NCI-H1436 (cell line): ENCODE results near the gene PACSIN3.

Experiments used
- DNase-seq: peaks from one replicate; lab custom pipeline; 2025; lab: John Stamatoyannopoulos, UW

PACSIN3 gene

DNA sequence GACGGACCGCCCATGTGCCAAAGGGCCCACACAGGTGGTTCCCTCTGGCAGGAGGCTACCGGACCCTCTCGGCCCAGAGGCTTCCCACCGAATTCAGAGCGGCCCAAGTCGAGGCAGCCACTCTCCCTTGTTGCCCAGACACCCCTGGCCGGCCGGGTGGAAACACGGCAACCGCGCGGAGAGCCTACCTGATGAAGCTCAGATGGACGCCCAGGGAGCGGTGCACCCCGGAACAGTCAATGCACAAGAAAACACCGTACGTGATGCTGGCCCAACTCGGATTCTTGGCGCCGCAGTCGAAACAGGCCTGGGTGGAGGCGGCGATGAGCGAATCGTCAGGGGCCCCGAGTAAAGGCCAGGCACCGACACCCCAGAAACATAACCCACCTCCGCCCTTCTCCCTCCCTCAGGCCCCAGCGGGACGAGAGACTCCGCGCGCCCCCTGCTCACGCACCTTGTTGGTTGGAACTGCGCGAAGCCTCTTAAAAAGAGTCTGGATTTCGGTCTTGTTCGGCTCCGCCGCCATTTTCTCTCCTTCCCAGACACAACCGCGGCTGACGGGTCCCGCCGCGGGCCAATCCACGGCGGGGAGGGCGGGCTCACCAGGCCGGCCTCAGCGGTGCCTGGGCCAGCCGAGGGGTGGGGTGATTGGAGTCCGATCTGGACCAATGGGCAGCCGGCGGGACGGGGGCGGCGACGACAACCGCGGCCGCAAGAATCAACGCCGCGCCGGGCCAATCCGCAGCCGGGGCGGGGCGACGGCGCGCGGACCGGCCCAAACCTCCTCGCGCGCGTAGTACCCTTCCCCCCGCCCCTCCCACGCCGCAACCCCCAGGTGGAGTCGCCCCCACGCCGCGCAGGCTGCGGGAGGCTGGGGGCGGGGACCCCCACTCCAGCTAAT, 9.7 kb downstream of the PACSIN3 start, which contains the start of gene ARFGAP2:
Gene ARFGAP2 (minus strand): TSS at position 552 of the 901 bp plus-strand sequence. CDS start 26 bp downstream, at position 526.
- peak; percentile 95 for DNase-seq

DNA sequence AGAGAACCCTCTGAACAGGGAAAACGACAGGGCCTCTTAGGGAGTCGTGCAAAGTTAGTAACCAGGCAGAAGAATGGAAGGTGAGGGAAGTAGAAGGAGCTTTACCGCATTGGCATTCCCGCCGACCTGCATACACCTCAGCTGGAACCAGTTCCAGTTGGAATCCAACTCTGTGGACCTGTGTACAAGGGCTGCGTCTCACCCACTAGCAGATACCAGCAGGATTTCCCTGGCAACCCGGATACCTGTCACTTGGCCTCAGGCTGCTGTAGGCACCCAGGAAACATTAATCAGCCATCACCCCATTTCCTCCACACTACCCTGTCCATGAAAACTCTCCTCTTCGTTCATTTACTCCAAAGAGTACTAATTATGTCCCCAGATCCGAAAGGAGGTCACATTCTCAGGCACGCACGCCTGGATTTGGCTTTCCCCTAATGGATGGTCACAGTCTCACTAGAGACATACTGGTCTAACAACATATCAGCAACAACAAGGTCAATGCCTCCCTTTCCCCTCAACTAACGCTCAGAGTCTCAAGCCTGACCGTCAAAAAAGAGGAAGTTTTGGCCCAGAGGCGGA, 10.4 kb downstream of the PACSIN3 start:
- DNase-seq: no peak

DNA sequence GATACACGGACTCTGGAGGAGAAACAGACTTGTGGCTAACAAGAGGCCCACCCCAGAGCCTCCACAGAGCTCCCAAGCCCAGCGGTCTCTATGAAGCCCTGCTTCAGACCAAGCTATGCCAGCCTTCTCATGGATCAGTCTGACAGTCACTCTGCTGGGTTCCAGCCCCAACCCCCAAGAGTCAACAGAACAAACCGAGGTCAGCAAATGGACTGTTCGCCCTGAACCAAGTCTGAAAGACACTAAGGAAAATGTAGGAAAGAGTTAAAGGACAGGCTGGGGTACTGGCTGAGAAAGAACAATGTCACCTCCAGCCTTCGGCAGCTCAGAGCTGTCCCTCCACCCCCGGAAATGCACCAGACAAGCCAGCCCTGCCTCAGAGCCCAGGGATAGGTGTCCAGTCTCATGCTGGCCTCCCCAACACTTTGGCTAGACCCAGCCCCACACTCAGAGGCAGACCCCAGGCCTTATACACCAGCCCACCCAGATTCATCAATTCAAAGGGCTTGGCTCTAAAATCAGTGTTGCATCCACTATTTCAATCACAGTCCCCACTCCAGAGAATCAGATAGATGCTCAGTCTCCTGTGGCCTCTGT, 13.4 kb downstream of the PACSIN3 start:
- DNase-seq: no peak

DNA sequence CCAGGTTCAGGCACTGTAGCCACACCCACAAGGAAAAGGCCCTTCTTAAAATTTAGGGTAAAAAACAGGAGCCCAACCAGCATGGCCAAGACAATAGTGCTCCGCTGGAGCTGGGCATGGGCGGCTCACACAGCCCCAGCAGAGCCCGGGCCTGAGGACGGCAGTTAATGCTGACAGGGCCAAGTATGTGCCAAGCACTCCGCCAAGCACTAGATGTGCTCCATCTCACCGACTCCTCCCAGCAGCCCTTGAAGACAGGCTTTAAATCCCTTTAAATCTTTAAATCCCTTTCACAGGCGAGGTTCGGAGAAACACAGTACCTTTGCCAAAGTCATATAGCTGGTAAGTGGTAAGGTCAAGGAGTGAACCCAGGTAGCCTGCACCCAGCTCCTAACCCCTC, 14.4 kb downstream of the PACSIN3 start:
- DNase-seq: no peak

DNA sequence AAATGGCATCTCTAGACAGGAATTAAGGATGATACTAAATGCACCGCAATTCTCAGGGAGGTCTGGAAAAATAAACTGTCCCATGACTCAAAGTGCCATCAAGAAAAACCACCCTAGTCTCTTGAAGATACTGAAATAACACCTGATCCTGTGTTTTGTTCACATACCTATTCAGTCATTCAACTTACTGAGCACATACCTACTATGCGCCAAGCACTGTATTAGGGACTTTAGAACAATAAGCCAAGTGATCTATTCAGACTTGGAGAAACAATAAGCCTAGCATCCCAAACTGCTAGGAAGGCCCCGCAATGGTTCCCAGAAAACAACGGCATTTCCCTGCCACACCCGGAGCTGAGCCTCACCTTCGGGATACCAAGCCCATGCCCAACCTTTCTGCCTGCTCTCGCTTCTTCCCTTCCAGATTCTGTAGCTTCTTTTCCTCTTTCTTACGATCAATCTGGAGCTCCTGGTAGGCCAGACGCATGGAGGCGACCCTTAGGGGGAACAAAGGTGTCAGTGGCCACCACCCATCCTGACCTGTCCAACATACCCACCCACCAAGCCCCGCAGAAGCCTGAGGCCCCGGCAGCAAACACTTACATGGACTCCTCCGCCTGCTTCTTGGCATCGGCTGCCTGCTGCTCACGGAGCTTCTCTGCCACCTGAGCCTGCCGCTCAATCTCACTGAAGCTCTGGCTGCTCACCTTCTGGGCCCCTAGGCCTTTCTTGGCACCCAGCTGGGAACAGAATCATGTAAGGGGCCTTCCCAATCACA, 15.0 kb downstream of the PACSIN3 start:
- no peak for DNase-seq

DNA sequence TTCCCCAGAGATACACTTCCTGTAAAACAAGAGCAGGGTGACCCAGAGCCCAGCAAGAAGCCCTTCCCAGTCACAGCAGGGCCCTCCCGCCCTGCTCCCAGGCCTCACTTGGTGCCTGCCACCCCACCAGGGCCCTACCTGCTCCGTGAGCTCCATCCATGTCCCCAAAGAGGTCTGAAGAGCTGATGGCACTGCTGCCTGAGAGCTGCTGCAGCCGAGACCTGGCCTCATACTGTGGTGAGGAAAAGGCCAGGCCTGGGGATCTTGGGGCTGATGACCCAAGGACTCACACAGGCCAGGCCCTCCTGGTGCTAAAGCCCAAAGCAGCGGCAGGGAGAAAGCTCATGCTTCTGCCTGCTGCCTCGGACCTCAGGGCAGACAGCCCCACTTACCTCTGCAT, 19.9 kb downstream of the PACSIN3 start:
- DNase-seq: no peak

DNA sequence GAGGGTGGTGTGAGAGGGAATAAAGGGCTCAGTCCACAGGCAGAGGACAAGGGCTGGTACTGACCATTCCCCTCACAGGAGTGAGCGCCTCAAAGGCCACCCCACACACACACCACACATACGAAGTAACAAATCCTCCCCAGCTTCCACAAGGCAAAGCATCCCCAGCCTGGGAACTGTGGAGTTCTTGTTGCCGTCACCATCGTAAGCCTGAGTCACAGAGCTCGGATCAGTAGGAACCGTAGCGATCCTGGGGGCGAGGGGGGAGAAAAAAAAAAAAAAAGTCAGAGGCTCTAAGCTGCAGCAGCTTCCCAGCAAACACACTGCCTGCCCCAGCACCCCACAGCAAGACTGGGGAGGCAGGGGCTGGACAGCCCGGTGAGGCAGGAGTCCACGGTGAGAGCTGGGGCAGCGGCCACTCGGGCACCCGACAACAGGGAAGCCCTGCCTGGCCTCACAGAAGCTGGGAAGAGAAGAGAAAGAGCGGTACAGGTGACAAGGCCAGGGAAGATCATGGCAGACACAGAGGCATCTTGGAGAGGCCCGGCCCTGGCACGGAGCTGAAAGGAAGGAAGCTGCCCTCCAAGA, 20.9 kb downstream of the PACSIN3 start:
- no peak for DNase-seq

DNA sequence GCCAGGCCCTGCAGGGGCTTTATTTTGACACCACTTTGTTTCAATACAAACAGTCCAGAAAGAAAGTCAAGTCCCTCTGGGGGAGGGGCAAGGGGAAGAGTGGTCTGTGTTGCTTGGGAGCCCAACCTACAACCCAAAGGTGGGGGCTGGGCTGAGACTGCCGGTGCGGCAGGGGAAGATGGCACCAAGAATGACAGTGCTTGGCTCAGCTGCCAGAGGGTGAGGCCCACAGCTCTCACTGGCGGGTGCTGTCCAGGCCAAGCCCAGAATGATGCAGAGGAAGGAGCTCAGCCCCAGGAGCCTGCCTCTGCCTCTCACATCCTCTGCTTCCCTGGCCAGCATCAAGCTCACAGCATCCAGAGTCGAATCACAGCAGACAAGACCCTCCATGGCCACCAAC, 21.9 kb downstream of the PACSIN3 start:
- DNase-seq: no peak

DNA sequence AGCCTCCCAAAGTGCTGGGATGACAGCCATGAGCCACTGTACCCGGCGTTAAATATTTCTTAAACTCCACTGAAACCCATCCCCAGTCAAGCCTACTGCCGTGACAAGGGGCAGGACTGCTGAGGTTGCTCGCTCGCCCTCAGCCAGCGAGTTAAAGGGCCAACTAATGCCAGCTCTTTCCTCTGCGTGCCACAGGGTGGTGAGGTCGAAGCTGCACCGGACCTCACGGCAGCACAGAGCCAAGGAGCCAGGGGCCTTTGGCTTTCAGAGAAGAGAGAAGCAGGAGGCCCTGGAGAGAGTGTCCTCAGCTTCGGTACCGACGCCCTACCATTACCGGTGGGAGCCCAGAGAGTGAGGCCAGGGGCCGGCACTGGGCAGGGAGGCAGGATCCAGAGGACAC, 22.3 kb downstream of the PACSIN3 start:
- DNase-seq: no peak

DNA sequence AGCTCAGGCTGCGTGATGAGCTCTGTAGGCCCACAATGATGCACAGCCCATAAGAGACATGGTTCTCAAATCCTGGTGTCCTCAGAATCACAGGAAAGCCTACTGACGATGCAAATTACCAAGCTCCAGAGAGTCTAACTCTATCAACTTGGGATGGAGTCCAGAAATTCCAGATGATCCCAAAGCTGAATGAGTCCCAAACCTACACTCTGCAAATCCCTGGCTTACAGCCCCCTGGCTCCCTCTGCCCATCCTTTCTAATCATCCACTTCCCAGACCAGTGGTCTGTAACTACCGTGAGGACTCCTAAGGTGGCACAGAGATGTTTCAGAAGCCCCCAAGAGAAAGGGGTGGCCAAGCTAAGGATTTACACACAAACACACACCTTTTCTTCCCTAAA, 23.0 kb downstream of the PACSIN3 start:
- DNase-seq: no peak

DNA sequence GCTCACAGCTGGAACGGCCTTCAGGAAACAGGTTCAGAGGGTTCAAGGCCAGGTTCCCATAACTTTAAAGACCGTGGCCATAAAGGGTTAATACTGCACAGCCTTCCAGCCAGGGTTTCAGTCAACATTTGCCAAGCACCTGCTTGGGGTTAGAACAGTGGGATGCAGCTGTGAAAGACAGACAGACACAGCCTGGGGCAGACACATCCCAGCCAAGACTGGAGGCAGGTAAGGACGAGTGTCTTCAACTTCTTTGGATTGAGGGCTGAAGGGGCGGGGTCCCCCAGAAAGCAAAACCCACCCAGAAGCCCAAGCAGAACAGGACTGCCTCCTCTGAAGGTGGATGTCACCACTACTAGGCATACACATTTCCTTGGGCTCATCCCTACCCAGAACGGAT, 23.8 kb downstream of the PACSIN3 start:
- no peak for DNase-seq

DNA sequence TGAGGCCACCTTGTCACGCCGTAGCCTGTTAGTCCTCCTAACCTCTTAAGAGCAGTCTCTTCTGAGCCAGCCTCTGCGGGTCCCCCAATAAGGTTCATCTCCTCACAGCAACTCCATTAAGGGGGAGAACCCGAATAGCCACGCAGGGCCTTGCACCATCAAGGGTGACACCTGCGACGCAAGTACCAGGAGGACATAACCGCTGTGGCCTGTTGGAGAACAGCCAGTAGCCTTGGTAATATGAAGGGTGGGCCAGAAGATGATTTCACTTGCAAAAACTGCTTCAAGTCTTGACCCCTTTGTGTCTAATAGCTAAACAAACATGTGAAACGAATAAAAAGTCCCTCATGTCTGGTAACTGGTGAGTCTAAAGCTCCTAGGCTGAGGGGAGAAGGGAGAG, 24.3 kb downstream of the PACSIN3 start:
- DNase-seq: no peak

DNA sequence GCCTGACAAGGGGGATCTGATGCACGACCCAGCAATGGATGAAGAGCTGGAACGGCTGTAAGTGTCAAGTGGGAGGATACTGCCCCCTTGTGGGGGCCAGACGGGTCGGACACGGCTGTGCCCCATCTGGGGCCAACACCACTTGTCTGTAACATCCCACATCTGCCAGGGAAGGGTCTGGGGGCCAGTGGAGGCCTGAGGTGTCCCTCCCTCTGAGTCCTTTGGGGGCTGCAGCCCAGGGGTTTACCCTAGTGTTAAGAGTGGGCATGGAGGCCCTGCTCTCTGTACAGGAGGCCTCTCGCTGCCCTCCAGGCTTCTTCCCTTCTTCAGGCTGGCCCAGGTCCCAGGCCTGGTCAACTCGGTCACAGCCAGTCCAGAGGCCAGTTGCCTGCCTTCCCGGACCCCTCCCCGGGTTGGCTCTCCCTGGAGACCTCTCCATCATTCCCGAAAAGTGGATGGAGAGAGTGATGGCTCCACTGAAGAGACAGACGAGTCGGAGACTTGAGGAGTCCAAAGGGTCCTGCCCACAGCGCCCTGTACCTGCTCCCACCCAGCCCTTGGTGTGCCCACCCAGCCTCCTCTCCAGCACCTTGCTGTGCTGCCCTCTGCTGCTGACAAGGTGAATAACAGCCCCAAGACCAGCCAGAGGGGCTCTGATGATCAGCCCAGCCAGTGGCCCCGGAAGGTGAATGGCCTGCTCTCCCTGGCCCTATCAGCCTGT, 24.9 kb downstream of the PACSIN3 start:
- DNase-seq: peak; percentile 34

DNA sequence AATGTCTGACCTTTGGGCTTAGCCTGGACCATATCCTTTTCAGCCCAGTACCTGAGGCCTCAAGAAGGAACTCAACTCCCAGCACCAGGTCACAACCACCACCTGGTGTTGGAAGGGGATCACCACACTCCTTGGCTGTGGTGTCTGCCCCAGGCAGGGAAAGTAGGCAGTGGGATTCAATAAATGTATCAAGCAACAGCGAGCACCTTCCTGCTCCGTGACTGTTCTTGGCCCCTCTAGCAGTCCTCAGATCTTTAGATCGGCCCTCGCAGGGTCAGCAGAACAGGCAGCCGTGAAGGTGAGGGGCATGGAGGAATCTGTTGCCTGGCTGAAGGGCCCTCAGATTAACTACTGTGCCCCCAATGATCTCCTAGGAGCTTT, 25.5 kb downstream of the PACSIN3 start:
- DNase-seq: no peak

DNA sequence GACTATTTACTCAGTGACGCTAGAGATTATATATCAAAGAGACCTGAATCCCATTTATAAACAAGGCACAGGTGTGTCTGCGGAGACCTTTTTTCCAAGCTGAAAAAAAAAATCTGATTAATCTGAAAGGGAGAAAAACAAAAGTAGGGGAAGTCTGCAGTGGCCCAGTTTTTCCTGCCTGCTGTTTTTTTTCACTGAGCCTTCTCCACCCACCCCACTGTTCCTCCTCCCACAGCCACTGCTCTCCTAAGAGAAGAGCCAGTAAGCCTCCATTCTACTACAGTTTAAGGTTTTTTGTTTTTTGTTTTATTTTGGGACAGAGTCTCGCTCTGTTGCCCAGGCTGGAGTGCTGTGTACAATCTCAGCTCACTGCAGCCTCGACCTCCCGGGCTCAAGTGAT, 28.0 kb downstream of the PACSIN3 start:
- DNase-seq: no peak

DNA sequence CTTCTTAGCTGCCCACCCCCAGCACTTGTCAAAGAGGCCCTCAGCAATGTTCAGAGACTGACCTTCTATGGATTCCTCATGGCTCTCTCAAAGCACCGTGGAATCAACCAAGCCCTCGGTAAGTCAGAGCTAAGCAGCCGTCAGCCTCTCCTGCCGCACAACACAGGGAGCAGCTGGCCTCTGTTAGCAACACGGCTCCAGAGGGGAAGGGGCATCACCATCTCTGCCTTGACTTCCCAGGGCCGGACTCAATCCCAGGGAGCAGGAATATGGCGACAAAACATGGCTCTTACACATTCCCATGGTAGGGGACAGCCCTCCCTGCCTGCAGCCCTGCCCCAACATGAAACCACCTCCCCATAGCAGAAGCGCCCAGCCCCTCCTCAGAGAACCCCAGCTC, 28.4 kb downstream of the PACSIN3 start:
- no peak for DNase-seq

DNA sequence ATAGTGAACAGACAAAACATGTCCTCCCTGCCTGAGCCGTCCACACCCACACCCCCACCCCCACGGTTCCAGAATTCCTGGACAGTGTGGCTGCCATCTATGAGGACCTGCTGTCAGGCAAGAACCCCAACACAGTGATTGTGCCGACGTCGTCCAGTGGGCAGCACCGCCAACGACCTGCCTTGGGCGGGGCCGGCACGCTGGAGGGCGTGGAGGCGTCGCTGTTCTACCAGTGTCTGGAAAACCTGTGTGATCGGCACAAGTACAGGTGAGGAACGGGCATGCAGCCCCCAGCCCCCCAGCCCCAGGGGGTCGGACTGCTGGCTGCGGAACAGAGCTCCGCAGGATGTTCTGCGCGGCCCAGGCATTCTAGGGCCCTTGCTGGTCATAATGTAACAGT, 29.3 kb downstream of the PACSIN3 start:
- no peak for DNase-seq

DNA sequence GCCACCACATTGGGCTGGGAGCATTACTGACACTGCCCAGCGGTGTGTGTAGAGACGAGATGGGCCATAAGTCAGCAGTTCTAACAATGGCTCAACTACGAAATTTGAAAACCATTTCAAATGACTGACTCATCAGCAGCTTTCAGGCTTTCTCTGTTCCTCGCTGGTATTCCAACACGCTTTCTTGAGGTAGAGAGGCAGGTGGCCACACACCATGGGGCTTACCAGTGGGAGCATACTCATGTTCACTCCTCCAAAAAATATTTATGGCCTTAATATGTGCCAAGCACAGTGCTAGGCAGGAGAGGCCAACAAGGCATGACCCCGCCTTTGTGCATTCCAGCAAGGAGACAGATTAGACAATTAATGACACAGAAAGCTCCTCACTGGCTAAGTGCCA, 29.9 kb downstream of the PACSIN3 start:
- DNase-seq: no peak

DNA sequence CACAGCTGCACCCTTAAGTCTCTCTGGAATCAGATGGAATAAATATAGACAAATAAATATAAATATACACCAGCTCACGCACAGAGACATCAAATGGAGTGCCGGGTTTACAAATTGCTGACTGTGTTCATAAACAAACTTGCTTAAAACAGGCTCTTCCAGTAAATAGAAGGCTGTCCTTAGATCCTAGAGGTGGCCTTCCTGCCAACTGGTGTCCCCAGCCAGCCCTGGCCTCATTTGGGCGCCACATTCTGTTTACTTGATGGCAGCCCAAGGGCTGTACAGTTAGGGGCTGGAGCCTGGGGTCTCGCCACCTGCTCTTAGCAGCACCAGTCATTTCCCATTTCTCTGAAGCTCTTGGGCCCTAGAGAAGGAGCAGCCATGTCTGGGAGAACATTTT, 30.4 kb downstream of the PACSIN3 start:
- DNase-seq: no peak

DNA sequence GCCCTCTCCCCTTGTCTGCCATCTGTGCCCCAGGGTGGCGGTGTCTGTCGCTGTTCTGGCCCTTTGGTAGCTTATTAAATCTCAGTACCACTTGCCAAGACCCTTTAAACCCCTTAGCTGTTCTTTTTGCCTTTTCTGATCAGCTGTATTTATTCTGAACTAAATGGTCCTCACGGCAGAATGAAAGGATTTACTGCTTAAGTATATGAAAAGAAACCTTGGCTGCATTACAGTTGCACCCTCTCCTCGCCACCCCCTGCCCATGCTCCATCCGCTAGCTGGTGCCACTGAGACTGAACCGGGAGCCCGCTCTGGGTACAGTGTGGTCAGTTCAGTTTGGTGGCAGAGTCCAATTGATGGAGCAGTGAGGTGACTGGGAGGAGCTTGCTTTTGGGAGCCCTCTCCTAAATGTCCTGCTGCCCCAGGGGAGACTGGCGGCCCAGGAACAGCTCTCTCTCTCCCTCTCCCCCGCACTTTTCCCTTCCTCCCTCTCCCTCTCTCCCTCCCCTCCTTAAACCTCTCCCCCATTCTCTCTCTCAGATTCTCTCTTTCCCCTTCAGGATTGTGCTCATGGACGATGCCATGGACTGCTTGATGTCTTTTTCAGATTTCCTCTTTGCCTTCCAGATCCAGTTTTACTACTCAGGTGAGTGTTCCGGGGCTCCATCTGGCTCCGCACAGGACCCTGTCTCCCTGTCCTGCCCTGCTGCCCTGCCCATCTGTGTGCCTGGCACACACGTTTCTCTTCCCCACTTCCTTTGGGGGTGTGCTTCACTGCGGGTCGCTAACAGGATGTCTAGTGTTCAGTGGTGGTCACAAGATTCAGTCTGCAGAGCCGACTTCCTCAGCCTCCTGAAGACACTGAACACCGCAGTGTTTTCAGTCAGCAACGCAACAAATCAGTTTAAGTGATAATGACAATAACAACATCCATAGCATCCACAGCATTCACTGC, 31.3 kb downstream of the PACSIN3 start:
- DNase-seq: no peak
